GM23338 (cell line): ENCODE data around the gene SUN2. TPM values are rescaled to one million over a fixed set of nuclear protein-coding genes. Genes with fewer than 3 reads are reported as not detected.

Source experiments
- ATAC-seq: fragments of 200-7000 bp; cut with Tn5 transposase; 3 replicates; pipeline ENCODE4 v1.9.1; 2020
- DNase-seq: peaks from one replicate; pipeline ENCODE4 v3.0.0-alpha.2; 2015; ENCODE audit warnings: low spot score
- H2AFZ ChIP-seq: fragments of 200-600 bp; sonication (generic); 2 replicates; pipeline ENCODE4 v1.8.0; 2016; ENCODE audit warnings: antibody characterized with exemption, mild to moderate bottlenecking, moderate library complexity
- H3F3A ChIP-seq: fragments of 200-600 bp; sonication (generic); replicated peaks from 2 replicates; pipeline ENCODE4 v1.8.0; 2017; ENCODE audit warnings: antibody characterized with exemption, mixed run types, low read depth
- H3K27ac ChIP-seq: fragments of 200-600 bp; sonication (generic); 2 replicates; pipeline ENCODE4 v1.6.1; 2016; ENCODE audit warnings: low read depth
- H3K27me3 ChIP-seq: fragments of 200-600 bp; sonication (generic); 2 replicates; pipeline ENCODE4 v1.8.0; 2016; ENCODE audit warnings: mild to moderate bottlenecking, mixed run types, moderate library complexity; ENCODE audit not compliant: insufficient read depth
- H3K36me3 ChIP-seq: fragments of 200-600 bp; sonication (generic); 2 replicates; pipeline ENCODE4 v1.8.0; 2016; ENCODE audit warnings: mild to moderate bottlenecking; ENCODE audit not compliant: insufficient read depth
- H3K4me1 ChIP-seq: fragments of 200-600 bp; sonication (generic); 2 replicates; pipeline ENCODE4 v1.8.0; 2016; ENCODE audit warnings: mild to moderate bottlenecking, moderate library complexity; ENCODE audit not compliant: insufficient read depth
- H3K4me2 ChIP-seq: fragments of 200-600 bp; sonication (generic); 2 replicates; pipeline ENCODE4 v1.7.1; 2017; ENCODE audit warnings: mixed run types
- H3K4me3 ChIP-seq: fragments of 200-600 bp; sonication (generic); 2 replicates; pipeline ENCODE4 v1.6.1; 2016; ENCODE audit warnings: mixed run types
- H3K79me2 ChIP-seq: fragments of 200-600 bp; sonication (generic); replicated peaks from 2 replicates; pipeline ENCODE4 v1.8.0; 2017; ENCODE audit warnings: mild to moderate bottlenecking; ENCODE audit not compliant: insufficient read depth
- H3K9me2 ChIP-seq: fragments of 200-600 bp; sonication (generic); 2 replicates; pipeline ENCODE4 v1.8.0; 2017; ENCODE audit not compliant: insufficient read depth
- H4K20me1 ChIP-seq: fragments of 200-600 bp; sonication (generic); replicated peaks from 2 replicates; pipeline ENCODE4 v1.8.0; 2017; ENCODE audit warnings: mild to moderate bottlenecking; ENCODE audit not compliant: insufficient read depth
- H3K27ac Mint-ChIP-seq: 2 replicates; pipeline ENCODE4 v1.8.0; 2020; ENCODE audit warnings: inconsistent platforms, mild to moderate bottlenecking, moderate library complexity, mixed read lengths
- H3K27me3 Mint-ChIP-seq: 3 replicates; pipeline ENCODE4 v1.8.0; 2022; ENCODE audit warnings: low read depth, mild to moderate bottlenecking, moderate library complexity, mixed read lengths, inconsistent platforms; ENCODE audit not compliant: insufficient read depth, poor library complexity
- H3K36me3 Mint-ChIP-seq: 3 replicates; pipeline ENCODE4 v1.8.0; 2021; ENCODE audit warnings: low read depth, mild to moderate bottlenecking, inconsistent platforms, moderate library complexity, mixed read lengths
- H3K4me1 Mint-ChIP-seq: 3 replicates; pipeline ENCODE4 v1.8.0; 2020; ENCODE audit warnings: mild to moderate bottlenecking, inconsistent platforms, mixed read lengths
- H3K4me3 Mint-ChIP-seq: 3 replicates; pipeline ENCODE4 v1.8.0; 2021; ENCODE audit warnings: moderate library complexity, mild to moderate bottlenecking, inconsistent platforms, mixed read lengths
- H3K9me3 Mint-ChIP-seq: 3 replicates; pipeline ENCODE4 v1.8.0; 2020; ENCODE audit warnings: moderate library complexity, mild to moderate bottlenecking, inconsistent platforms, mixed read lengths
- CREB1 ChIP-seq: fragments of 250-450 bp; sonication (Bioruptor Pico); IDR thresholded peaks from 2 replicates; pipeline ENCODE4 v1.5.0; 2020; ENCODE audit warnings: low read depth, mild to moderate bottlenecking, moderate library complexity
- EZH2 ChIP-seq: fragments of 200-600 bp; sonication (generic); IDR thresholded peaks from one replicate; pipeline ENCODE4 v1.8.0; 2017; ENCODE audit warnings: antibody characterized with exemption, mild to moderate bottlenecking, low read depth; ENCODE audit not compliant: unreplicated experiment
- STAT1 ChIP-seq: IDR thresholded peaks from one replicate; pipeline ENCODE4 v1.6.1; 2016; ENCODE audit warnings: antibody characterized with exemption; ENCODE audit not compliant: unreplicated experiment
- ZNF114 ChIP-seq: fragments of 250-450 bp; sonication (Bioruptor Pico); IDR thresholded peaks from 2 replicates; pipeline ENCODE4 v1.5.0; 2020; ENCODE audit warnings: mild to moderate bottlenecking, moderate library complexity
- polyA plus RNA-seq: library from polyadenylated mRNA; unstranded; fragments of >200 nt; fragmentation: Nextera tagmentation; extraction: Ambion mirVana; gene quantifications from 2 replicates; pipeline ENCODE4 v1.2.1, GENCODE V29; 2016
- total RNA-seq: library from RNA; depleted of rRNA; stranded (reverse); fragments of >200 nt; shearing (Covaris generic); gene quantifications from 2 replicates; pipeline ENCODE4 v1.2.3, GENCODE V29; 2014
- TF ChIP-seq, protein P1 (sequence below): IDR thresholded peaks from one replicate; pipeline ENCODE4 v1.6.1; 2018; ENCODE audit warnings: antibody characterized with exemption; ENCODE audit not compliant: unreplicated experiment
- TF ChIP-seq, protein P2 (sequence below): IDR thresholded peaks from 2 replicates; pipeline ENCODE4 v1.6.1; 2016; ENCODE audit warnings: antibody characterized with exemption
- TF ChIP-seq, protein P3 (sequence below), 2 experiments: fragments of 200-600 bp in 1 of 2; sonication (generic) in 1 of 2; conservative IDR thresholded peaks; 2 replicates each; pipeline versions ENCODE4 v1.5.1 to v1.6.1; 2016 to 2017; ENCODE audit warnings: antibody characterized with exemption in 2 of 2, low read depth in 2 of 2, mild to moderate bottlenecking in 2 of 2, moderate library complexity in 1 of 2
- TF ChIP-seq, protein P4 (sequence below): fragments of 250-450 bp; sonication (Bioruptor Pico); IDR thresholded peaks from 2 replicates; pipeline ENCODE4 v1.5.0; 2020; ENCODE audit warnings: mild to moderate bottlenecking, moderate library complexity

The SUN2 gene
- total and polyA plus RNA-seq, 2 experiments from 2014 or later: 7.2 to 17.6 TPM

DNA sequence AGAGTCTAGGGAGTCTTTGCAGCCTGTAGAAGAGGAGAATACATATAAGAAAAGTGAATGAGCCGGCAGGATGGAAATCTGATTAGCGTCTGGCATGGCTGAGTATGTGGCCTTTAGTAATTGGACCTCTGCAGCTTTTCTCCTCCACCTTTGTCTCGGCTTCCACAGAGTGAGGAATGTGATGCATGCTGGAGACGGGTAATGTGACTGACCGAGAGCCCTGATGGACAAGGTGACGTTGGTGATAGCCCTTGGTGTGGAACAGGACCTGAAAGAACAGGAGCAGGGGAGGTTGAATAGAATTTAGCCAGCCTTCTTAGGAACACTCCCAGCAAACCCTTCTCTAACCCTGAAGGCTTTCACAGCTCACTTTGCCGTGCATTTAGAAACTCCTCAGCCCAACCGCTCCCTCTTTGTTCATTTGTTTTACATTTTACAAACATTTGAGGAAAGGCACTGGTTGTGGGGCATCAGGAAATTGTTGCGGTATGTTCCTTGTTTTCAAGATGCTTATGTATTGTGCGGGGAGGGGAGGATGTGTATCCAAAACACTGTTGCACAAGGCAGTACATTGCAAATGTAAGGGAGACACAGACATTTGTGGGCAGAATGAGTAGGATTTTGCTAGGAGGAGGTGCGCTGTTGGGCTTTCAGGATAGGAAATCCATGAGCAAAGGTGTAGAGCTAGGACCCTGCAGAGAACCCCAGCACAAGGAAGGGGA lies 43.2 kb downstream of the SUN2 start (continued):
- TF ChIP-seq, protein P1, sequence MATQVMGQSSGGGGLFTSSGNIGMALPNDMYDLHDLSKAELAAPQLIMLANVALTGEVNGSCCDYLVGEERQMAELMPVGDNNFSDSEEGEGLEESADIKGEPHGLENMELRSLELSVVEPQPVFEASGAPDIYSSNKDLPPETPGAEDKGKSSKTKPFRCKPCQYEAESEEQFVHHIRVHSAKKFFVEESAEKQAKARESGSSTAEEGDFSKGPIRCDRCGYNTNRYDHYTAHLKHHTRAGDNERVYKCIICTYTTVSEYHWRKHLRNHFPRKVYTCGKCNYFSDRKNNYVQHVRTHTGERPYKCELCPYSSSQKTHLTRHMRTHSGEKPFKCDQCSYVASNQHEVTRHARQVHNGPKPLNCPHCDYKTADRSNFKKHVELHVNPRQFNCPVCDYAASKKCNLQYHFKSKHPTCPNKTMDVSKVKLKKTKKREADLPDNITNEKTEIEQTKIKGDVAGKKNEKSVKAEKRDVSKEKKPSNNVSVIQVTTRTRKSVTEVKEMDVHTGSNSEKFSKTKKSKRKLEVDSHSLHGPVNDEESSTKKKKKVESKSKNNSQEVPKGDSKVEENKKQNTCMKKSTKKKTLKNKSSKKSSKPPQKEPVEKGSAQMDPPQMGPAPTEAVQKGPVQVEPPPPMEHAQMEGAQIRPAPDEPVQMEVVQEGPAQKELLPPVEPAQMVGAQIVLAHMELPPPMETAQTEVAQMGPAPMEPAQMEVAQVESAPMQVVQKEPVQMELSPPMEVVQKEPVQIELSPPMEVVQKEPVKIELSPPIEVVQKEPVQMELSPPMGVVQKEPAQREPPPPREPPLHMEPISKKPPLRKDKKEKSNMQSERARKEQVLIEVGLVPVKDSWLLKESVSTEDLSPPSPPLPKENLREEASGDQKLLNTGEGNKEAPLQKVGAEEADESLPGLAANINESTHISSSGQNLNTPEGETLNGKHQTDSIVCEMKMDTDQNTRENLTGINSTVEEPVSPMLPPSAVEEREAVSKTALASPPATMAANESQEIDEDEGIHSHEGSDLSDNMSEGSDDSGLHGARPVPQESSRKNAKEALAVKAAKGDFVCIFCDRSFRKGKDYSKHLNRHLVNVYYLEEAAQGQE: no peak
- TF ChIP-seq, protein P2, sequence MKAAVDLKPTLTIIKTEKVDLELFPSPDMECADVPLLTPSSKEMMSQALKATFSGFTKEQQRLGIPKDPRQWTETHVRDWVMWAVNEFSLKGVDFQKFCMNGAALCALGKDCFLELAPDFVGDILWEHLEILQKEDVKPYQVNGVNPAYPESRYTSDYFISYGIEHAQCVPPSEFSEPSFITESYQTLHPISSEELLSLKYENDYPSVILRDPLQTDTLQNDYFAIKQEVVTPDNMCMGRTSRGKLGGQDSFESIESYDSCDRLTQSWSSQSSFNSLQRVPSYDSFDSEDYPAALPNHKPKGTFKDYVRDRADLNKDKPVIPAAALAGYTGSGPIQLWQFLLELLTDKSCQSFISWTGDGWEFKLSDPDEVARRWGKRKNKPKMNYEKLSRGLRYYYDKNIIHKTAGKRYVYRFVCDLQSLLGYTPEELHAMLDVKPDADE: no peak
- no peak for TF ChIP-seq CREB1 (CRISPR knock-in tag)
- TF ChIP-seq STAT1: no peak
- TF ChIP-seq, protein P3, sequence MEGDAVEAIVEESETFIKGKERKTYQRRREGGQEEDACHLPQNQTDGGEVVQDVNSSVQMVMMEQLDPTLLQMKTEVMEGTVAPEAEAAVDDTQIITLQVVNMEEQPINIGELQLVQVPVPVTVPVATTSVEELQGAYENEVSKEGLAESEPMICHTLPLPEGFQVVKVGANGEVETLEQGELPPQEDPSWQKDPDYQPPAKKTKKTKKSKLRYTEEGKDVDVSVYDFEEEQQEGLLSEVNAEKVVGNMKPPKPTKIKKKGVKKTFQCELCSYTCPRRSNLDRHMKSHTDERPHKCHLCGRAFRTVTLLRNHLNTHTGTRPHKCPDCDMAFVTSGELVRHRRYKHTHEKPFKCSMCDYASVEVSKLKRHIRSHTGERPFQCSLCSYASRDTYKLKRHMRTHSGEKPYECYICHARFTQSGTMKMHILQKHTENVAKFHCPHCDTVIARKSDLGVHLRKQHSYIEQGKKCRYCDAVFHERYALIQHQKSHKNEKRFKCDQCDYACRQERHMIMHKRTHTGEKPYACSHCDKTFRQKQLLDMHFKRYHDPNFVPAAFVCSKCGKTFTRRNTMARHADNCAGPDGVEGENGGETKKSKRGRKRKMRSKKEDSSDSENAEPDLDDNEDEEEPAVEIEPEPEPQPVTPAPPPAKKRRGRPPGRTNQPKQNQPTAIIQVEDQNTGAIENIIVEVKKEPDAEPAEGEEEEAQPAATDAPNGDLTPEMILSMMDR (conservative IDR thresholded peaks at IDR 0.05; ENCODE audit: low read depth in 2 of 2): no peak

DNA sequence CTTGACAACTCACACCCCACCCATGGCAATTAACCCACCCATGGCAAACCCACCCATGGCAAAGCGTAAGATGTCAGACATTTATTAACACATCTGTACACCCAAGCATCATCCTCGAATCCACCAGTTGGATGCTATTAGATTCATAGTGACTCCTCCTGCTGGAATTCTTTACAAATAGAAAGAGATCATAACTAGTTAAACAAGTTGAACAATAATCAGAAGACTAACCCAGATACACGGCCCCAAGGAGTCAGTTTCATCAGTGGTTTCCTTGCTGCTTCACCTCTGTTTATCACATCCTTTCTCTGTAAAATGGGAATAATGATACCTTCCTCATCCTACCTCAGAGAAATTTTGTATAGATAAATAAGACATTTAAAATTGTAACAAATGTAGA lies 44.9 kb downstream of the SUN2 start:
- Mint-ChIP-seq H3K4me1 (peaks cover 68% of the 10 kb centered on the region), H3K36me3 (peaks cover 14% of the 10 kb centered on the region), H3K27ac (no peak overlapping the region), H3K9me3 (no peaks in the 10 kb centered on the region), H3K4me3 (no peak overlapping the region), H3K27me3 (peaks cover 2% of the 10 kb centered on the region)
- no peak for DNase-seq
- Histone ChIP-seq H3K79me2 (peaks cover 96% of the 10 kb centered on the region), H3K4me1 (peaks cover 57% of the 10 kb centered on the region), H4K20me1 (peaks cover 71% of the 10 kb centered on the region), H3K4me3 (no peak overlapping the region), H2AFZ (no peak overlapping the region), H3K27me3 (no peaks in the 10 kb centered on the region), H3K36me3 (peaks cover 10% of the 10 kb centered on the region; the same call in 1 of the 2 replicates), H3K4me2 (no peak overlapping the region), H3F3A (0 out of 2 replicates have a peak, but pooled peaks cover 4% of the 10 kb centered on the region), H3K9me2 (no peaks in the 10 kb centered on the region), H3K27ac (no peak overlapping the region)
- no peak for ATAC-seq
- TF ChIP-seq EZH2 (no peak), ZNF114 (no peak)
- TF ChIP-seq, protein P4, sequence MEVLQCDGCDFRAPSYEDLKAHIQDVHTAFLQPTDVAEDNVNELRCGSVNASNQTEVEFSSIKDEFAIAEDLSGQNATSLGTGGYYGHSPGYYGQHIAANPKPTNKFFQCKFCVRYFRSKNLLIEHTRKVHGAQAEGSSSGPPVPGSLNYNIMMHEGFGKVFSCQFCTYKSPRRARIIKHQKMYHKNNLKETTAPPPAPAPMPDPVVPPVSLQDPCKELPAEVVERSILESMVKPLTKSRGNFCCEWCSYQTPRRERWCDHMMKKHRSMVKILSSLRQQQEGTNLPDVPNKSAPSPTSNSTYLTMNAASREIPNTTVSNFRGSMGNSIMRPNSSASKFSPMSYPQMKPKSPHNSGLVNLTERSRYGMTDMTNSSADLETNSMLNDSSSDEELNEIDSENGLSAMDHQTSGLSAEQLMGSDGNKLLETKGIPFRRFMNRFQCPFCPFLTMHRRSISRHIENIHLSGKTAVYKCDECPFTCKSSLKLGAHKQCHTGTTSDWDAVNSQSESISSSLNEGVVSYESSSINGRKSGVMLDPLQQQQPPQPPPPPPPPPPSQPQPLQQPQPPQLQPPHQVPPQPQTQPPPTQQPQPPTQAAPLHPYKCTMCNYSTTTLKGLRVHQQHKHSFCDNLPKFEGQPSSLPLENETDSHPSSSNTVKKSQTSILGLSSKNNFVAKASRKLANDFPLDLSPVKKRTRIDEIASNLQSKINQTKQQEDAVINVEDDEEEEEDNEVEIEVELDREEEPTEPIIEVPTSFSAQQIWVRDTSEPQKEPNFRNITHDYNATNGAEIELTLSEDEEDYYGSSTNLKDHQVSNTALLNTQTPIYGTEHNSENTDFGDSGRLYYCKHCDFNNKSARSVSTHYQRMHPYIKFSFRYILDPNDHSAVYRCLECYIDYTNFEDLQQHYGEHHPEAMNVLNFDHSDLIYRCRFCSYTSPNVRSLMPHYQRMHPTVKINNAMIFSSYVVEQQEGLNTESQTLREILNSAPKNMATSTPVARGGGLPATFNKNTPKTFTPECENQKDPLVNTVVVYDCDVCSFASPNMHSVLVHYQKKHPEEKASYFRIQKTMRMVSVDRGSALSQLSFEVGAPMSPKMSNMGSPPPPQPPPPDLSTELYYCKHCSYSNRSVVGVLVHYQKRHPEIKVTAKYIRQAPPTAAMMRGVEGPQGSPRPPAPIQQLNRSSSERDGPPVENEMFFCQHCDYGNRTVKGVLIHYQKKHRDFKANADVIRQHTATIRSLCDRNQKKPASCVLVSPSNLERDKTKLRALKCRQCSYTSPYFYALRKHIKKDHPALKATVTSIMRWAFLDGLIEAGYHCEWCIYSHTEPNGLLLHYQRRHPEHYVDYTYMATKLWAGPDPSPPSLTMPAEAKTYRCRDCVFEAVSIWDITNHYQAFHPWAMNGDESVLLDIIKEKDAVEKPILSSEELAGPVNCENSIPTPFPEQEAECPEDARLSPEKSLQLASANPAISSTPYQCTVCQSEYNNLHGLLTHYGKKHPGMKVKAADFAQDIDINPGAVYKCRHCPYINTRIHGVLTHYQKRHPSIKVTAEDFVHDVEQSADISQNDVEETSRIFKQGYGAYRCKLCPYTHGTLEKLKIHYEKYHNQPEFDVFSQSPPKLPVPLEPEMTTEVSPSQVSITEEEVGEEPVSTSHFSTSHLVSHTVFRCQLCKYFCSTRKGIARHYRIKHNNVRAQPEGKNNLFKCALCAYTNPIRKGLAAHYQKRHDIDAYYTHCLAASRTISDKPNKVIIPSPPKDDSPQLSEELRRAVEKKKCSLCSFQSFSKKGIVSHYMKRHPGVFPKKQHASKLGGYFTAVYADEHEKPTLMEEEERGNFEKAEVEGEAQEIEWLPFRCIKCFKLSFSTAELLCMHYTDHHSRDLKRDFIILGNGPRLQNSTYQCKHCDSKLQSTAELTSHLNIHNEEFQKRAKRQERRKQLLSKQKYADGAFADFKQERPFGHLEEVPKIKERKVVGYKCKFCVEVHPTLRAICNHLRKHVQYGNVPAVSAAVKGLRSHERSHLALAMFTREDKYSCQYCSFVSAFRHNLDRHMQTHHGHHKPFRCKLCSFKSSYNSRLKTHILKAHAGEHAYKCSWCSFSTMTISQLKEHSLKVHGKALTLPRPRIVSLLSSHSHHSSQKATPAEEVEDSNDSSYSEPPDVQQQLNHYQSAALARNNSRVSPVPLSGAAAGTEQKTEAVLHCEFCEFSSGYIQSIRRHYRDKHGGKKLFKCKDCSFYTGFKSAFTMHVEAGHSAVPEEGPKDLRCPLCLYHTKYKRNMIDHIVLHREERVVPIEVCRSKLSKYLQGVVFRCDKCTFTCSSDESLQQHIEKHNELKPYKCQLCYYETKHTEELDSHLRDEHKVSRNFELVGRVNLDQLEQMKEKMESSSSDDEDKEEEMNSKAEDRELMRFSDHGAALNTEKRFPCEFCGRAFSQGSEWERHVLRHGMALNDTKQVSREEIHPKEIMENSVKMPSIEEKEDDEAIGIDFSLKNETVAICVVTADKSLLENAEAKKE (CRISPR knock-in tag): no peak
